ENCODE measurements around the gene ZFP69B. TPM values are rescaled to one million over a fixed set of nuclear protein-coding genes. Genes with fewer than 3 reads are reported as not detected.
A peak's percentile ranks its signal among the peaks of the same experiment; 100 is the strongest.

Gene ZFP69B
- total RNA-seq, 2 donors from 2014 or later = 1.6 to 2.6 TPM

- peak; percentile 96 for DNase-seq (ENCODE audit: low spot score)
- intact Hi-C loops (cut with DNase I) = no loop called here
Observed at GRCh38 chr1:40508375-40509341, 58.4 kb downstream of the ZFP69B start, which contains the start of gene EXO5. Gene EXO5, plus strand, starts transcription at chr1:40508767. Its CDS starts 5,778 bp downstream, at chr1:40514545.

Other genes with a start within 250 kb of the ZFP69B start
- gene TMCO2, start 202.5 kb upstream of the ZFP69B start, total RNA-seq = not detected
- gene ZMPSTE24, start 192.2 kb upstream of the ZFP69B start, total RNA-seq = 10 to 100 TPM; 42.3 to 51.4 TPM
- gene COL9A2, start 133.2 kb upstream of the ZFP69B start, total RNA-seq = 1 to 10 TPM in 1 of 2 donors, under 1 TPM in 1; 0.67 to 3.1 TPM
- gene SMAP2, start 76.7 kb upstream of the ZFP69B start, total RNA-seq = 10 to 100 TPM; 26.0 to 44.8 TPM
- 1 to 10 TPM; 4.3 to 6.4 TPM for gene ZFP69, start 26.8 kb downstream of the ZFP69B start, total RNA-seq
- 1 to 10 TPM; 5.3 to 6.1 TPM for gene EXO5, start 58.3 kb downstream of the ZFP69B start, total RNA-seq
- gene ZNF684, start 81.2 kb downstream of the ZFP69B start, total RNA-seq = 1 to 10 TPM; 4.2 to 4.8 TPM
- gene RIMS3, start 215.2 kb downstream of the ZFP69B start, total RNA-seq = 10 to 100 TPM in 1 of 2 donors, 1 to 10 TPM in 1; 8.2 to 11.2 TPM
- gene NFYC, start 241.2 kb downstream of the ZFP69B start, total RNA-seq = 10 to 100 TPM; 33.5 to 44.8 TPM